ENCODE data around the gene ADTRP.

DNA sequence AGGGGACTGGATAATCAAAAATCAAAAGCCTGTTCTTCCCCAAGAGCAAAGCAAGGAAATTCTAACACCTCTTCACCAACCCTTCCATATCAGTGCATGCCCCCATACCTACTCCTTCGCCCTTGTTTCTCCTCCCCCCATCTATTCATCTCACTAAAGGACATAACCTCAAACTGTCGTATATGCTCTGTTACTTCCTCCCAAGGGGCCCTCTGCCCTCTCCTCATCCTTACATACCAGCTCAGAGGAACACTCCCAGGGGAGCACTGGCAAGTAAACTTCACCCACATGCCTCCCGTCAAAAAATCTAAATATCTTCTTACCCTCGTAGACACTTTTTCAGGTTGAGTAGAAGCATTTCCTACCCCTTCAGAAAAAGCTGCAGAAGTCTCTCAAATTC lies 9.4 kb upstream of the ADTRP start:
- TF ChIP-seq, protein P1, sequence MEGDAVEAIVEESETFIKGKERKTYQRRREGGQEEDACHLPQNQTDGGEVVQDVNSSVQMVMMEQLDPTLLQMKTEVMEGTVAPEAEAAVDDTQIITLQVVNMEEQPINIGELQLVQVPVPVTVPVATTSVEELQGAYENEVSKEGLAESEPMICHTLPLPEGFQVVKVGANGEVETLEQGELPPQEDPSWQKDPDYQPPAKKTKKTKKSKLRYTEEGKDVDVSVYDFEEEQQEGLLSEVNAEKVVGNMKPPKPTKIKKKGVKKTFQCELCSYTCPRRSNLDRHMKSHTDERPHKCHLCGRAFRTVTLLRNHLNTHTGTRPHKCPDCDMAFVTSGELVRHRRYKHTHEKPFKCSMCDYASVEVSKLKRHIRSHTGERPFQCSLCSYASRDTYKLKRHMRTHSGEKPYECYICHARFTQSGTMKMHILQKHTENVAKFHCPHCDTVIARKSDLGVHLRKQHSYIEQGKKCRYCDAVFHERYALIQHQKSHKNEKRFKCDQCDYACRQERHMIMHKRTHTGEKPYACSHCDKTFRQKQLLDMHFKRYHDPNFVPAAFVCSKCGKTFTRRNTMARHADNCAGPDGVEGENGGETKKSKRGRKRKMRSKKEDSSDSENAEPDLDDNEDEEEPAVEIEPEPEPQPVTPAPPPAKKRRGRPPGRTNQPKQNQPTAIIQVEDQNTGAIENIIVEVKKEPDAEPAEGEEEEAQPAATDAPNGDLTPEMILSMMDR (IDR thresholded peaks at IDR 0.05): no peak
- no peak for TF ChIP-seq POLR2A (IDR thresholded peaks at IDR 0.05)
